ENCODE results near the gene ZSWIM5. TPM values are rescaled to one million over a fixed set of nuclear protein-coding genes. Genes with fewer than 3 reads are reported as not detected.
"Not testable (repeated sequence)": the region's sequence is repeated elsewhere in the genome, so short reads cannot be mapped to it uniquely, and the experiment has no call there.

ZSWIM5 gene
- total RNA-seq, 2 experiments from 2014 or later = 0.63 to 0.69 TPM

DNA sequence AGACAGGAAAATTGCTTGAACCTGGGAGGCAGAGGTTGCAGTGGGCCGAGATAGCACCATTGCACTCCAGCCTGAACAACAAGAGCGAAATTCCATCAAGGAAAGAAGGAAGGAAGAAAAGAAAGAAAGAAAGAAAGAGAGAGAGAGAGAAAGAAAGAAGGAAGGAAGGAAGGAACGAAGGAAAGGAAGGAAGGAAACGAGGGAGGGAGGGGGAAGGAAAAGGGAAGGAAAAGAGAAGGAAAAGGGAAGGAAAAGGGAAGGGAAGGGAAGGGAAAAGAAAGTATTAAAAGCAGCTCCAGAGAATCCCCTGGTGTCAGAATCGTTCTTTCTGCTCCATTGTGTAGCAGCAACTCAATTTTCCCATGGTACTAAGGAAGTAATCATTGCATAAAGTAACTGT is 19.2 kb upstream of the ZSWIM5 start:
- Mint-ChIP-seq H3K4me3 (no peak overlapping the region), H3K4me1 (no peaks in the 10 kb centered on the region), H3K27me3 (peaks cover 3% of the 10 kb centered on the region), H3K27ac (no peak overlapping the region), H3K9me3 (ENCODE audit: low read depth) (no peaks in the 10 kb centered on the region), H3K36me3 (ENCODE audit: low read depth) (no peaks in the 10 kb centered on the region)
- no peak for DNase-seq
- no peak for ATAC-seq
- ChIA-PET POLR2A (no interaction called here), CTCF (interaction anchor here (0.6 to 0.7 kb wide), 2 partner anchors 28 to 803 kb away, joined by 3 to 4 read pairs; no protein-coding TSS in a partner anchor)
- intact Hi-C loops (cut with DNase I, micrococcal nuclease) = no loop called here

- H3K36me3 Mint-ChIP-seq (ENCODE audit: low read depth); CTCF ChIA-PET; POLR2A ChIA-PET; intact Hi-C loops (cut with DNase I, micrococcal nuclease); H3K4me1 Mint-ChIP-seq; H3K27ac Mint-ChIP-seq; ATAC-seq; H3K4me3 Mint-ChIP-seq; H3K9me3 Mint-ChIP-seq (ENCODE audit: low read depth); DNase-seq; H3K27me3 Mint-ChIP-seq: not testable (repeated sequence)
These were observed 17.3 kb upstream of the ZSWIM5 start for GRCh38 chr1:45223710-45224109.

DNA sequence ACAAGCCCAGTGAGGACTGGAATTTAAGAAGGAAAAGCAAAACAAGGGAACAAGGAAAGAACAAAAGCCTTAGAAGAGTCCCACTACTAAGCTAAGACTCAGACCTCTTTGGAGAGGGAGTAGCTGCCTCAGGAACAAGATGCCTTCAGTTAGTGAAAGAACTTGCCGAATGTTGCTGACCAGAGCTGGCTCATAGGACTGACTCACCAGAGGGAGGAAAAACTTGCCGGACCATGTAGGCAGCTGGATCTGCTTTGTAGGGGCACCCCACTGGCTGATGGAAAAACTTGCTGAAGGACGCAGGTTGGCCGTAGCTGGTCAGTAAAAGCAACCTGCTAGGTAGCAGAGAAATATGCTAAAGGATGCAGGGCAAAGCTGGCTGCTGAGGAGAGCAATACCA is 15.3 kb upstream of the ZSWIM5 start:
- POLR2A ChIA-PET = interaction anchor here (0.5 kb wide), 1 partner anchor 667 kb away, joined by 3 read pairs; no protein-coding TSS in a partner anchor
- peaks cover 6% of the 10 kb centered on the region for H3K27me3 Mint-ChIP-seq
- no peak for ATAC-seq
- no peak overlapping the region for H3K27ac Mint-ChIP-seq
- DNase-seq = no peak
- no peaks in the 10 kb centered on the region for H3K4me1 Mint-ChIP-seq
- H3K9me3 Mint-ChIP-seq (ENCODE audit: low read depth) = no peaks in the 10 kb centered on the region
- CTCF ChIA-PET = interaction anchor here (0.6 to 1.0 kb wide), 2 partner anchors 207 to 634 kb away, joined by 3 to 5 read pairs; no protein-coding TSS in a partner anchor
- no peaks in the 10 kb centered on the region for H3K36me3 Mint-ChIP-seq (ENCODE audit: low read depth)
- H3K4me3 Mint-ChIP-seq = no peak overlapping the region
- intact Hi-C loops (cut with DNase I, micrococcal nuclease) = no loop called here

DNA sequence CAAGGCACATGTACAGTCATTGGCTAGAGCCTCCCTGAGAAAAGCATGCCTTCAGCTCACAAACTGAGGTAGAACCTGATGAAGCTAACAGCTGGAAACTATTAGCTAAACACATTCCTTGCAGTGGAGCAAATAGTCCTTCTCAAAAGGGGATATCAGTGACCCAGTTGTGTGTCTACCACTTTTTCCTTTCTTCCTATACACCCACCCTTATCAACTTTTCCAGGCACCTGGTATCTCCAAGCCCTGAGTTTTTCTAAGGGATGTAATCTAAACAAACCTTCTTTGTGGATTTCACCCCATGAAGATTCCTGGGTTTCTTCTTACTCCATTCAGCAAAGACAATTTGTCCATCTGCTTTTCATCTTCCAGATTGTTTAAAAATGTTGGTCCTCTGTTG is 10.5 kb upstream of the ZSWIM5 start:
- H3K4me1 Mint-ChIP-seq = no peaks in the 10 kb centered on the region
- no peak for DNase-seq
- no peak overlapping the region for H3K4me3 Mint-ChIP-seq
- CTCF ChIA-PET = interaction anchor here (1.1 kb wide), 1 partner anchor 83 kb away, joined by 3 read pairs; no protein-coding TSS in a partner anchor
- POLR2A ChIA-PET = no interaction called here
- no peaks in the 10 kb centered on the region for H3K36me3 Mint-ChIP-seq (ENCODE audit: low read depth)
- H3K27me3 Mint-ChIP-seq = peaks cover 9% of the 10 kb centered on the region
- ATAC-seq = no peak
- intact Hi-C loops (cut with DNase I, micrococcal nuclease) = no loop called here
- H3K27ac Mint-ChIP-seq = no peak overlapping the region
- no peaks in the 10 kb centered on the region for H3K9me3 Mint-ChIP-seq (ENCODE audit: low read depth)

GRCh38 chr1:45216200-45216541 is 9.8 kb upstream of the ZSWIM5 start:
- H3K27me3 Mint-ChIP-seq = peaks cover 9% of the 10 kb centered on the region
- ATAC-seq (no peak), DNase-seq (no peak)
- ChIA-PET CTCF (interaction anchor here (1.1 kb wide), 1 partner anchor 84 kb away, joined by 3 read pairs; no protein-coding TSS in a partner anchor), POLR2A (no interaction called here)
- intact Hi-C loops (cut with DNase I, micrococcal nuclease) = no loop called here
- H3K36me3 Mint-ChIP-seq (ENCODE audit: low read depth) = no peaks in the 10 kb centered on the region
- no peaks in the 10 kb centered on the region for H3K9me3 Mint-ChIP-seq (ENCODE audit: low read depth)
- no peaks in the 10 kb centered on the region for H3K4me1 Mint-ChIP-seq
- no peak overlapping the region for H3K27ac Mint-ChIP-seq
- H3K4me3 Mint-ChIP-seq = no peak overlapping the region

DNA sequence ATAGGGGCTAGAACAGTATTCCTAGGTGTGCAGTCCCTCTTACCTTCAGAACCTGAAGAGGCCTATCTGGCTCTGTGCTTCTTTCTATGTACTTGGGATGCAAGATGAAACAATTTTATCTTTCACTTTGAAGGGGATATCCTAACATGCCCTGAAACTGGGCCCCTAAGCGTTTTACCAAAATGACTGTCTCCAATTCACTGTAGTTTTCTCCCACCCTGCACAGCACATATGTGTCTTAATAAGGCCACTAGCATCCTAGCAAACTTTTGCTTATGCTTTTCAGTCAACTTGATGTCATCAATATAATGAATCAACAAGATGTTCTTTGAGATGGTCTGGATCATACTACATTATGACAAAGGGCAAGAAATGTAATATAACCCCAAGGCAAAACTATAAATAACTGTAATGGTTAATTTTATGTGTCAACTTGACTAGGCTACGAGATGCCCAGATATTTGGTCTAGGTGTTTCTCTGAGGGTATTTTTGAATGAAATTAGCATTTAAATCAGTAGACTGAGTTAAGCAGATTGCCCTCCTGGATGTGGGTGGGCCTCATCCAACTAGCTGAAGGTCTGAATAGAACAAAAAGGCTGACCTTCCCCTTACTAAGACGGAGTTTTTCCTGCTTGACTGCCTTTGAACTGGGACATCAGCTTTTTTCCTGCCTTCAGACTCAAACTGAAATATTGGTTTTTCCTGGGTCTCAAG is 9.2 kb upstream of the ZSWIM5 start:
- Mint-ChIP-seq H3K27ac (no peak overlapping the region), H3K4me1 (no peaks in the 10 kb centered on the region), H3K4me3 (no peak overlapping the region), H3K9me3 (ENCODE audit: low read depth) (no peaks in the 10 kb centered on the region), H3K27me3 (peaks cover 9% of the 10 kb centered on the region), H3K36me3 (ENCODE audit: low read depth) (no peaks in the 10 kb centered on the region)
- intact Hi-C loops (cut with DNase I, micrococcal nuclease) = no loop called here
- POLR2A ChIA-PET = no interaction called here
- CTCF ChIA-PET = no interaction called here
- no peak for DNase-seq
- ATAC-seq = peak; percentile 39

DNA sequence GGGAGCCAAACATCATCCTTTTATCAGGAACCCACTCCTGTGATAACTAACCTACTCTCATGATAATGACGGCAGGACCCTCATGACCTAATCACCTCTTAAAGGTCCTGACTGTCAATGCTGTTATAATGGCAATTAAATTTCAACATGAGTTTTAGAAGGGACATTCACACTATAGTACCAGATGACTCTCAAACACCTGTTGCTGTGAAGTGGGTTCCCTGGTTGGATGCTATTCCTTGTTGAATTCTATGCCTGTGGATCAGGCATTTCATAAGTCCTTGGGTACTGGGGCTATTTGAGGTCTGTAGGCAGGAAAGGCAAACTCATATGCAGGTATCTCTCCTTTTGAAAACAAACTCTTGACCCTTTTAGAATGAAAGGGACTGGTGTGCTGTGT is 7.5 kb upstream of the ZSWIM5 start:
- H3K9me3 Mint-ChIP-seq (ENCODE audit: low read depth) = no peaks in the 10 kb centered on the region
- H3K36me3 Mint-ChIP-seq (ENCODE audit: low read depth) = no peaks in the 10 kb centered on the region
- no peaks in the 10 kb centered on the region for H3K4me1 Mint-ChIP-seq
- H3K27ac Mint-ChIP-seq = no peak overlapping the region
- ChIA-PET POLR2A (no interaction called here), CTCF (interaction anchor here (1.0 kb wide), 1 partner anchor 20 kb away, joined by 3 read pairs; no protein-coding TSS in a partner anchor)
- H3K4me3 Mint-ChIP-seq = no peak overlapping the region
- intact Hi-C loops (cut with DNase I, micrococcal nuclease) = no loop called here
- H3K27me3 Mint-ChIP-seq = peaks cover 15% of the 10 kb centered on the region
- ATAC-seq = no peak
- no peak for DNase-seq

DNA sequence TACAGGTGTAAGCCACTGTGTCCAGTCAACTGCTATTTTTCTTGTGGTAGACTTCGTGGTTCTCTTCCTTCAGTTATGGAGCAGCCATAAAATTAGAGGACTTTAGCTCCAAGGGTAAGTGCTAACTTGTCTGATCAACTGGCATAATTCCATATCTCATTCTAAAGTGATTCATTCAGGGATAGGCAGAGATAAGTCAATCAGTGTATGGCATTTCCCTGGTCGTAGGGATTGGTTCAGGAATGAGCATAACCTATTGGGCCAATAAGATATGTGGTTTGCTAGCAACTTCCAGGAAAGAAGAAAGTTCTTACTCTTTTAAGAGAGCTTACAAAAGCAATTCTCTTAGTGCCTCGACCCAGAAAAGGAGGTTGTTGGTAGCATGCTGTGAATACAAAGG is 4.7 kb upstream of the ZSWIM5 start:
- CTCF ChIA-PET = no interaction called here
- Mint-ChIP-seq H3K36me3 (ENCODE audit: low read depth) (no peaks in the 10 kb centered on the region), H3K4me1 (peaks cover 11% of the 10 kb centered on the region), H3K4me3 (no peak overlapping the region), H3K27ac (no peak overlapping the region), H3K9me3 (ENCODE audit: low read depth) (no peaks in the 10 kb centered on the region), H3K27me3 (peaks cover 18% of the 10 kb centered on the region)
- ATAC-seq (no peak), DNase-seq (no peak)
- intact Hi-C loops (cut with DNase I, micrococcal nuclease) = no loop called here
- POLR2A ChIA-PET = no interaction called here

GRCh38 chr1:45206808-45207623 is 611 bp upstream of the ZSWIM5 start:
- DNase-seq = no peak
- H3K9me3 Mint-ChIP-seq (ENCODE audit: low read depth) = no peaks in the 10 kb centered on the region
- peak overlapping the region; percentile 82 for H3K4me3 Mint-ChIP-seq
- intact Hi-C loops (cut with DNase I, micrococcal nuclease) = loop anchor here (1.0 to 10.0 kb wide), 7 partner anchors 93 to 638 kb away; partner anchors contain the start of genes UROD (in 2 of the 2), HECTD3 (in 1 of the 2), MUTYH (in 1 of the 2) and NASP (in 1 of the 2)
- H3K27me3 Mint-ChIP-seq = peaks cover 18% of the 10 kb centered on the region
- no peaks in the 10 kb centered on the region for H3K36me3 Mint-ChIP-seq (ENCODE audit: low read depth)
- CTCF ChIA-PET = interaction anchor here (1.5 kb wide), 1 partner anchor 13 kb away, joined by 4 read pairs; no protein-coding TSS in a partner anchor
- H3K4me1 Mint-ChIP-seq = peaks cover 33% of the 10 kb centered on the region
- ATAC-seq = peak; percentile 20
- peak overlapping the region; percentile 87 for H3K27ac Mint-ChIP-seq
- POLR2A ChIA-PET = interaction anchor here (0.9 to 1.0 kb wide), 2 partner anchors 97 to 221 kb away, joined by 3 read pairs; partner anchors contain the start of gene EIF2B3

DNA sequence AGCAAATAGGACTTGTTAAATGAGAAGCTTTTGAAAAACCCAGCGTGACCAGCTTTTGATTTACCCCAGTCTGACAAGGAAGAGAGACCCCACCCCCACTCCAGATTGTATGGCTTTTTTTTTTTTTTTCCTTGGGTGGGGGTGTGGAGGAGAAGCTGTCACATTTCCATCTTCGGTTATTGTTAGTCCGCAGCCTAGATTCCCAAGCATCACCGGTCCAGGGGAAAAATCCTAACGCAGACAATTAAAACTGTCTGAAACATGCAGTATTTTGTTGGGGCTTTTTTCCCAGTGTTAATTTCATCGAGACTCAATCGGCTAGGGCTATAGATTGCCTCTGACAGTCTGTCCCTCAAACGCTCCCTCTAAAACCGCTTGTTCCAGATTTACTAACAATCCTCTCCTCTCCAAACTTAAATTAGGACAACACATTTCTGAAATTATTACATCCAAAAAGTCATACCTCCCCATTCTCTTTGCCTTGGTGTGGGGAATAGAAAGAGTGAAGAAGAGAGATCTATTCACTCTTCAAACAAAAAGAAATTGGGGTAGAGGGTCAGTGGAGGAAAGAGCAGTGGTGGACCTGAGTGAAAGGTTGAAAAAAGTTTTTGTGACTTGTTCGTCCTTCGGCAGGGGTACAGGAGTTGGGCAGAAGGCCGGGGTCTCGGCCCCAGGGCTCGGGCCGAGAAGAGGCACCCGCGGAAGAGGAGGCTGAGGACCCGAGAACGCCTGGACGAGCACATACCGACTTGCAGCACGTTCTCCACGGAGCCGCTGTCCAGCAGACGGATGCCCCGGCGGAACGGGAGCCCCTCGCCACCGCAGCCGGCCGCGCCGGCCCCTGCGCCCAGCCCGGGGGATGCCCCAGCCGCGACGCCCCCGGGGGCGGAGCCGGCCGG is 1.1 kb downstream of the ZSWIM5 start:
- no peaks in the 10 kb centered on the region for H3K9me3 Mint-ChIP-seq (ENCODE audit: low read depth)
- DNase-seq (peak; percentile 51), ATAC-seq (peak; percentile 21)
- intact Hi-C loops (cut with DNase I, micrococcal nuclease) = loop anchor here (5.0 to 10.0 kb wide), 3 partner anchors 97 to 640 kb away; partner anchors contain the start of genes HECTD3 (in 1 of the 2) and UROD (in 1 of the 2)
- H3K27ac Mint-ChIP-seq = peak overlapping the region; percentile 83
- CTCF ChIA-PET = interaction anchor here (0.6 to 1.1 kb wide), 3 partner anchors 15 to 408 kb away, joined by 3 to 5 read pairs (median 3); no protein-coding TSS in a partner anchor
- POLR2A ChIA-PET = interaction anchor here (0.7 to 1.0 kb wide), 4 partner anchors 92 to 395 kb away, joined by 3 to 6 read pairs (median 3); partner anchors contain the start of gene EIF2B3
- no peaks in the 10 kb centered on the region for H3K36me3 Mint-ChIP-seq (ENCODE audit: low read depth)
- H3K4me3 Mint-ChIP-seq = peak overlapping the region; percentile 82
- H3K4me1 Mint-ChIP-seq = peaks cover 33% of the 10 kb centered on the region
- H3K27me3 Mint-ChIP-seq = peaks cover 18% of the 10 kb centered on the region
